ENCODE results near the gene BMPR1B.

GRCh38 chr4:94833394-94833793 is 75.6 kb downstream of the BMPR1B start:
- TF ChIP-seq POLR2AphosphoS5 (IDR thresholded peaks at IDR 0.05; ENCODE audit: low read depth, low read length) (no peak), POLR2A (IDR thresholded peaks at IDR 0.05; ENCODE audit: low read depth, low read length) (no peak)

Data from GM12892 (cell line).